ENCODE results near the gene IPO5.

- TF ChIP-seq, protein P1, sequence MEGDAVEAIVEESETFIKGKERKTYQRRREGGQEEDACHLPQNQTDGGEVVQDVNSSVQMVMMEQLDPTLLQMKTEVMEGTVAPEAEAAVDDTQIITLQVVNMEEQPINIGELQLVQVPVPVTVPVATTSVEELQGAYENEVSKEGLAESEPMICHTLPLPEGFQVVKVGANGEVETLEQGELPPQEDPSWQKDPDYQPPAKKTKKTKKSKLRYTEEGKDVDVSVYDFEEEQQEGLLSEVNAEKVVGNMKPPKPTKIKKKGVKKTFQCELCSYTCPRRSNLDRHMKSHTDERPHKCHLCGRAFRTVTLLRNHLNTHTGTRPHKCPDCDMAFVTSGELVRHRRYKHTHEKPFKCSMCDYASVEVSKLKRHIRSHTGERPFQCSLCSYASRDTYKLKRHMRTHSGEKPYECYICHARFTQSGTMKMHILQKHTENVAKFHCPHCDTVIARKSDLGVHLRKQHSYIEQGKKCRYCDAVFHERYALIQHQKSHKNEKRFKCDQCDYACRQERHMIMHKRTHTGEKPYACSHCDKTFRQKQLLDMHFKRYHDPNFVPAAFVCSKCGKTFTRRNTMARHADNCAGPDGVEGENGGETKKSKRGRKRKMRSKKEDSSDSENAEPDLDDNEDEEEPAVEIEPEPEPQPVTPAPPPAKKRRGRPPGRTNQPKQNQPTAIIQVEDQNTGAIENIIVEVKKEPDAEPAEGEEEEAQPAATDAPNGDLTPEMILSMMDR (IDR thresholded peaks at IDR 0.05; ENCODE audit: low read depth, low read length): no peak
- no peak for TF ChIP-seq POLR2A (IDR thresholded peaks at IDR 0.05; ENCODE audit: extremely low read depth, insufficient read length)
Observed at GRCh38 chr13:97986835-97987234, 33.4 kb downstream of the IPO5 start.

Measured in NB4 (cell line).